Neural progenitor cell (in vitro differentiated cells): ENCODE data around the gene GNG14. TPM values are rescaled to one million over a fixed set of nuclear protein-coding genes. Genes with fewer than 3 reads are reported as not detected.

ENCODE experiments used
- DNase-seq: peaks from one replicate; pipeline ENCODE4 v3.0.0-alpha.2; 2016; ENCODE audit warnings: low spot score
- H2AFZ ChIP-seq: fragments of 200-600 bp; sonication (generic); replicated peaks from 2 replicates; pipeline ENCODE4 v1.6.1; 2016; ENCODE audit warnings: antibody characterized with exemption
- H3F3A ChIP-seq: fragments of 200-600 bp; sonication (generic); 2 replicates; pipeline ENCODE4 v1.6.1; 2016; ENCODE audit warnings: antibody characterized with exemption, low read depth
- H3K27ac ChIP-seq: fragments of 200-600 bp; sonication (generic); 2 replicates; pipeline ENCODE4 v1.5.1; 2016; ENCODE audit warnings: mild to moderate bottlenecking
- H3K27me3 ChIP-seq: fragments of 200-600 bp; sonication (generic); 2 replicates; pipeline ENCODE4 v1.6.1; 2016; ENCODE audit warnings: mild to moderate bottlenecking, moderate library complexity
- H3K36me3 ChIP-seq: fragments of 200-600 bp; sonication (generic); 2 replicates; pipeline ENCODE4 v1.5.1; 2016
- H3K4me1 ChIP-seq: fragments of 200-600 bp; sonication (generic); 2 replicates; pipeline ENCODE4 v1.6.1; 2016; ENCODE audit warnings: mixed run types
- H3K4me2 ChIP-seq: fragments of 200-600 bp; sonication (generic); 2 replicates; pipeline ENCODE4 v1.6.1; 2016
- H3K4me3 ChIP-seq: fragments of 200-600 bp; sonication (generic); 2 replicates; pipeline ENCODE4 v1.5.1; 2016
- H3K79me2 ChIP-seq: fragments of 200-600 bp; sonication (generic); 2 replicates; pipeline ENCODE4 v1.6.1; 2016; ENCODE audit warnings: low read depth
- H3K9ac ChIP-seq: fragments of 200-600 bp; sonication (generic); 2 replicates; pipeline ENCODE4 v1.6.1; 2016
- H3K9me3 ChIP-seq: fragments of 200-600 bp; sonication (generic); 2 replicates; pipeline ENCODE4 v1.5.1; 2016; ENCODE audit warnings: low read depth
- H4K20me1 ChIP-seq: fragments of 200-600 bp; sonication (generic); 2 replicates; pipeline ENCODE4 v1.6.1; 2016; ENCODE audit warnings: low read depth
- H3K27ac Mint-ChIP-seq: 3 replicates; pipeline ENCODE4 v1.8.0; 2021; ENCODE audit warnings: mixed read lengths
- H3K27me3 Mint-ChIP-seq: 2 replicates; pipeline ENCODE4 v1.8.0; 2022; ENCODE audit warnings: low read depth, mild to moderate bottlenecking, inconsistent platforms, moderate library complexity, mixed read lengths; ENCODE audit not compliant: insufficient read depth
- H3K36me3 Mint-ChIP-seq: 3 replicates; pipeline ENCODE4 v1.8.0; 2021; ENCODE audit warnings: mixed read lengths
- H3K4me1 Mint-ChIP-seq: 3 replicates; pipeline ENCODE4 v1.8.0; 2021; ENCODE audit warnings: mixed read lengths
- H3K4me3 Mint-ChIP-seq: 3 replicates; pipeline ENCODE4 v1.8.0; 2021; ENCODE audit warnings: mild to moderate bottlenecking, moderate library complexity, mixed read lengths
- H3K9me3 Mint-ChIP-seq: 3 replicates; pipeline ENCODE4 v1.8.0; 2020; ENCODE audit warnings: mixed read lengths
- CTCF ChIP-seq: fragments of 200-600 bp; sonication (generic); IDR thresholded peaks from 2 replicates; pipeline ENCODE4 v1.5.1; 2017; ENCODE audit warnings: antibody characterized with exemption, mild to moderate bottlenecking
- EZH2 ChIP-seq: fragments of 200-600 bp; sonication (generic); IDR thresholded peaks from 2 replicates; pipeline ENCODE4 v1.6.1; 2017; ENCODE audit warnings: antibody characterized with exemption, mild to moderate bottlenecking, moderate library complexity
- EZH2phosphoT487 ChIP-seq: fragments of 200-600 bp; sonication (generic); IDR thresholded peaks from 2 replicates; pipeline ENCODE4 v1.6.1; 2017; ENCODE audit warnings: antibody characterized with exemption
- total RNA-seq: library from RNA; depleted of rRNA; stranded (reverse); fragments of >200 nt; gene quantifications from 2 replicates; pipeline ENCODE4 v1.2.3, GENCODE V29; 2015; ENCODE audit warnings: low replicate concordance

GNG14 gene
- total RNA-seq, 1 donor from 2014 or later = not detected

GRCh38 chr19:12689581-12690216 lies 1.9 kb downstream of the GNG14 start:
- H3K36me3 Mint-ChIP-seq = peaks cover 3% of the 10 kb centered on the region
- TF ChIP-seq EZH2 = no peak
- TF ChIP-seq CTCF = no peak
- no peak for TF ChIP-seq EZH2phosphoT487
- no peaks in the 10 kb centered on the region for H3K4me1 Mint-ChIP-seq
- no peak overlapping the region for H3K4me3 ChIP-seq
- no peak overlapping the region for H2AFZ ChIP-seq
- no peak for DNase-seq
- no peaks in the 10 kb centered on the region for H4K20me1 ChIP-seq
- no peak overlapping the region for H3K27ac Mint-ChIP-seq
- H3K27me3 Mint-ChIP-seq = no peaks in the 10 kb centered on the region
- H3K9ac ChIP-seq = no peak overlapping the region
- H3K4me3 Mint-ChIP-seq = no peak overlapping the region
- no peaks in the 10 kb centered on the region for H3K9me3 ChIP-seq
- no peak overlapping the region for H3K27ac ChIP-seq
- H3K4me1 ChIP-seq = no peaks in the 10 kb centered on the region
- H3K27me3 ChIP-seq = no peaks in the 10 kb centered on the region
- no peak overlapping the region for H3K4me2 ChIP-seq
- no peaks in the 10 kb centered on the region for H3K36me3 ChIP-seq
- no peaks in the 10 kb centered on the region for H3K9me3 Mint-ChIP-seq
- no peaks in the 10 kb centered on the region for H3F3A ChIP-seq
- no peaks in the 10 kb centered on the region for H3K79me2 ChIP-seq

GRCh38 chr19:12692960-12693359 lies 5.2 kb downstream of the GNG14 start:
- Histone ChIP-seq H3K9me3 (no peaks in the 10 kb centered on the region), H3K27ac (no peak overlapping the region), H3K4me2 (no peak overlapping the region), H4K20me1 (no peaks in the 10 kb centered on the region), H3K79me2 (no peaks in the 10 kb centered on the region), H3K4me1 (peaks cover 7% of the 10 kb centered on the region), H2AFZ (no peak overlapping the region), H3K27me3 (no peaks in the 10 kb centered on the region), H3K36me3 (no peaks in the 10 kb centered on the region), H3K9ac (no peak overlapping the region), H3F3A (peaks cover 15% of the 10 kb centered on the region), H3K4me3 (no peak overlapping the region)
- no peaks in the 10 kb centered on the region for H3K27me3 Mint-ChIP-seq
- no peak overlapping the region for H3K27ac Mint-ChIP-seq
- peaks cover 5% of the 10 kb centered on the region for H3K4me1 Mint-ChIP-seq
- H3K36me3 Mint-ChIP-seq = peaks cover 3% of the 10 kb centered on the region
- DNase-seq = no peak
- no peaks in the 10 kb centered on the region for H3K9me3 Mint-ChIP-seq
- TF ChIP-seq CTCF (no peak), EZH2phosphoT487 (no peak), EZH2 (no peak)
- no peak overlapping the region for H3K4me3 Mint-ChIP-seq

- H3K27me3 Mint-ChIP-seq = peaks cover 2% of the 10 kb centered on the region
- DNase-seq = no peak
- Histone ChIP-seq H3F3A (peaks cover 30% of the 10 kb centered on the region), H3K4me1 (peaks cover 7% of the 10 kb centered on the region), H3K9me3 (no peaks in the 10 kb centered on the region), H3K9ac (no peak overlapping the region), H3K4me3 (no peak overlapping the region), H3K36me3 (no peaks in the 10 kb centered on the region), H4K20me1 (no peaks in the 10 kb centered on the region), H3K27ac (no peak overlapping the region), H2AFZ (no peak overlapping the region), H3K27me3 (no peaks in the 10 kb centered on the region), H3K4me2 (no peak overlapping the region), H3K79me2 (no peaks in the 10 kb centered on the region)
- H3K27ac Mint-ChIP-seq = no peak overlapping the region
- H3K4me1 Mint-ChIP-seq = peaks cover 7% of the 10 kb centered on the region
- peaks cover 3% of the 10 kb centered on the region for H3K36me3 Mint-ChIP-seq
- H3K9me3 Mint-ChIP-seq = no peaks in the 10 kb centered on the region
- TF ChIP-seq EZH2 = no peak
- H3K4me3 Mint-ChIP-seq = peak overlapping the region; percentile 75
Measured at GRCh38 chr19:12694641-12695040, 6.8 kb downstream of the GNG14 start.

GRCh38 chr19:12695096-12695495 lies 7.3 kb downstream of the GNG14 start:
- H4K20me1 ChIP-seq = no peaks in the 10 kb centered on the region
- H3K27ac ChIP-seq = no peak overlapping the region
- no peaks in the 10 kb centered on the region for H3K36me3 ChIP-seq
- no peaks in the 10 kb centered on the region for H3K79me2 ChIP-seq
- H3K9me3 ChIP-seq = no peaks in the 10 kb centered on the region
- Mint-ChIP-seq H3K9me3 (no peaks in the 10 kb centered on the region), H3K27ac (no peak overlapping the region), H3K36me3 (peaks cover 4% of the 10 kb centered on the region), H3K4me3 (peak overlapping the region; percentile 75), H3K27me3 (peaks cover 2% of the 10 kb centered on the region), H3K4me1 (peaks cover 7% of the 10 kb centered on the region)
- H3K9ac ChIP-seq = no peak overlapping the region
- no peak overlapping the region for H3K4me3 ChIP-seq
- H3F3A ChIP-seq = peaks cover 32% of the 10 kb centered on the region
- peaks cover 7% of the 10 kb centered on the region for H3K4me1 ChIP-seq
- TF ChIP-seq EZH2phosphoT487 (no peak), CTCF (no peak), EZH2 (no peak)
- H2AFZ ChIP-seq = no peak overlapping the region
- DNase-seq = no peak
- H3K4me2 ChIP-seq = no peak overlapping the region
- no peaks in the 10 kb centered on the region for H3K27me3 ChIP-seq
